K562 (cell line): ENCODE measurements around the gene PRUNE1. TPM values are rescaled to one million over a fixed set of nuclear protein-coding genes. Genes with fewer than 3 reads are reported as not detected.

Experiments
- CXXC5 ChIP-seq: fragments of 250-450 bp; sonication (Bioruptor Pico); IDR thresholded peaks from 2 replicates; pipeline ENCODE4 v1.8.0; 2022; ENCODE audit warnings: inconsistent platforms, mild to moderate bottlenecking, moderate library complexity
- FOXA1 ChIP-seq: fragments of 450-650 bp; IDR thresholded peaks from 2 replicates; pipeline ENCODE4 v1.6.1; 2016; ENCODE audit warnings: mild to moderate bottlenecking, borderline replicate concordance
- NKRF ChIP-seq: fragments of 450-650 bp; IDR thresholded peaks from 2 replicates; pipeline ENCODE4 v1.6.1; 2016; ENCODE audit warnings: borderline replicate concordance
- ZNF280B ChIP-seq: fragments of 250-450 bp; sonication (Bioruptor Pico); IDR thresholded peaks from 2 replicates; pipeline ENCODE4 v1.5.1; 2021; ENCODE audit warnings: mild to moderate bottlenecking
- polyA plus RNA-seq, 8 experiments: library from polyadenylated mRNA; depleted of rRNA in 4 of 8; stranded (reverse) in 5 of 8; unstranded in 3 of 8; fragments of >200 nt; fragmentation: Nextera tagmentation in 2 of 8; fragmentation: Illumina TruSeq in 1 of 8; extraction: Ambion mirVana in 2 of 8; extraction: Trizol in 1 of 8; gene quantifications; 2 replicates each; pipeline versions ENCODE4 v1.2.1 to v1.2.3, GENCODE V29; 2011 to 2014; ENCODE audit warnings: inconsistent platforms in 1 of 8, missing spikeins in 1 of 8
- total RNA-seq, 7 experiments: library from RNA; depleted of rRNA in 6 of 7; stranded (reverse); fragments of >200 nt in 6 of 7; fragmentation: Illumina TruSeq in 2 of 7; extraction: Trizol in 2 of 7; gene quantifications; 2 replicates each; pipeline versions ENCODE4 v1.2.1 to v1.2.3, GENCODE V29; 2011 to 2021; ENCODE audit warnings: low replicate concordance in 1 of 7

Gene PRUNE1
- total and polyA plus RNA-seq, 9 of the 15 experiments (the other 6 are each of a cell fraction or from before 2014, with no cell fraction given): 16.7 to 48.3 (median 26.2) TPM

- TF ChIP-seq CXXC5 (CRISPR knock-in tag) (no peak), FOXA1 (no peak), ZNF280B (no peak), NKRF (0 out of 2 replicates have a peak, but pooled peaks have one; percentile 20)
Observed at GRCh38 chr1:151005729-151006319, 2.4 kb upstream of the PRUNE1 start (continued).
